Activated T-helper 1 cell treated with anti-CD3 and anti-CD28 coated beads, Interleukin-12 subunit alpha, Interleukin-12 subunit beta, Interleukin-2, Interleukin-4 antibody, amounts not matched to agents 30 ng/mL and 10 ng/mL and 1 ng/mL, durations not matched to agents 14 hours and 24 hours and 36 hours (primary cell): ENCODE data around the gene SUN5. TPM values are rescaled to one million over a fixed set of nuclear protein-coding genes. Genes with fewer than 3 reads are reported as not detected.

ENCODE experiments used
- DNase-seq: peaks from one replicate; pipeline ENCODE4 v3.0.0; 2021; ENCODE audit warnings: low spot score
- H3K27ac Mint-ChIP-seq: one replicate; pipeline ENCODE4 v1.8.0; 2021; ENCODE audit warnings: mild to moderate bottlenecking, mixed read lengths
- H3K27me3 Mint-ChIP-seq: one replicate; pipeline ENCODE4 v1.8.0; 2022; ENCODE audit warnings: mild to moderate bottlenecking, moderate library complexity, mixed read lengths; ENCODE audit not compliant: insufficient read depth
- H3K36me3 Mint-ChIP-seq: one replicate; pipeline ENCODE4 v1.8.0; 2021; ENCODE audit warnings: low read depth, mixed read lengths
- H3K4me1 Mint-ChIP-seq: one replicate; pipeline ENCODE4 v1.8.0; 2021; ENCODE audit warnings: low read depth, mixed read lengths
- H3K4me3 Mint-ChIP-seq: one replicate; pipeline ENCODE4 v1.8.0; 2021; ENCODE audit warnings: mild to moderate bottlenecking, moderate library complexity, mixed read lengths
- H3K9me3 Mint-ChIP-seq: one replicate; pipeline ENCODE4 v1.8.0; 2021; ENCODE audit warnings: mixed read lengths
- intact Hi-C: fragments of 100-400 bp; cut with micrococcal nuclease; formaldehyde crosslinking; loops from one replicate; pipeline ENCODE4 v1.15.1; 2024
- total RNA-seq: library from RNA; stranded (reverse); gene quantifications from 2 replicates; pipeline ENCODE4 v1.2.3, GENCODE V29; 2022

SUN5 gene
- total RNA-seq, 1 donor from 2014 or later = not detected

GRCh38 chr20:33023439-33024242, 19.4 kb upstream of the SUN5 start:
- Mint-ChIP-seq H3K4me3 (no peak overlapping the region), H3K36me3 (no peaks in the 10 kb centered on the region), H3K9me3 (no peaks in the 10 kb centered on the region), H3K27ac (no peak overlapping the region), H3K4me1 (no peaks in the 10 kb centered on the region), H3K27me3 (no peaks in the 10 kb centered on the region)
- intact Hi-C loops = no loop called here
- no peak for DNase-seq

GRCh38 chr20:33022694-33023438, 18.6 kb upstream of the SUN5 start:
- H3K27ac Mint-ChIP-seq = no peak overlapping the region
- no peak overlapping the region for H3K4me3 Mint-ChIP-seq
- no peaks in the 10 kb centered on the region for H3K4me1 Mint-ChIP-seq
- DNase-seq = no peak
- intact Hi-C loops = no loop called here
- no peaks in the 10 kb centered on the region for H3K9me3 Mint-ChIP-seq
- no peaks in the 10 kb centered on the region for H3K27me3 Mint-ChIP-seq
- no peaks in the 10 kb centered on the region for H3K36me3 Mint-ChIP-seq

GRCh38 chr20:33022289-33022688, 18.1 kb upstream of the SUN5 start:
- Mint-ChIP-seq H3K36me3 (no peaks in the 10 kb centered on the region), H3K4me1 (no peaks in the 10 kb centered on the region), H3K27me3 (peaks cover 3% of the 10 kb centered on the region), H3K27ac (no peak overlapping the region), H3K9me3 (no peaks in the 10 kb centered on the region), H3K4me3 (no peak overlapping the region)
- intact Hi-C loops = no loop called here
- no peak for DNase-seq

DNA sequence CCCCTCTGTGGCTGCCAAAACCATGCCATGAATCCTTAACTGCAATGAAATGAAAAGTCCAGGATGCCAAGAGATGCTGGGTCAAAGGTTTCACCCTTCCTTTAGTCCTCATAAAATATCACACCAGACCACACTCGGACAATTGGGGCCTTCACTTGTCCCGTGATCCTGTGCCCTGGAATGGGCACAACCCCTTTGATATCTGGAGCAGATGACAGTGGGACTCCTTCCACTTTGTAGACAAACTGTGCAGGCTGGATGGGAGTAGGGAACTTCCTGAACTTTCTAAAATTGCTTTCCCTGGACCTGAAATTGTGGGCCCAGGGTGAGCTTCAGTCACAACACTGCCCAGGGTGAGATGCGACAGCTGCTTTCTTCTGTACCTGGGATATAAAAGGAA, 17.6 kb upstream of the SUN5 start:
- H3K4me3 Mint-ChIP-seq = no peak overlapping the region

DNA sequence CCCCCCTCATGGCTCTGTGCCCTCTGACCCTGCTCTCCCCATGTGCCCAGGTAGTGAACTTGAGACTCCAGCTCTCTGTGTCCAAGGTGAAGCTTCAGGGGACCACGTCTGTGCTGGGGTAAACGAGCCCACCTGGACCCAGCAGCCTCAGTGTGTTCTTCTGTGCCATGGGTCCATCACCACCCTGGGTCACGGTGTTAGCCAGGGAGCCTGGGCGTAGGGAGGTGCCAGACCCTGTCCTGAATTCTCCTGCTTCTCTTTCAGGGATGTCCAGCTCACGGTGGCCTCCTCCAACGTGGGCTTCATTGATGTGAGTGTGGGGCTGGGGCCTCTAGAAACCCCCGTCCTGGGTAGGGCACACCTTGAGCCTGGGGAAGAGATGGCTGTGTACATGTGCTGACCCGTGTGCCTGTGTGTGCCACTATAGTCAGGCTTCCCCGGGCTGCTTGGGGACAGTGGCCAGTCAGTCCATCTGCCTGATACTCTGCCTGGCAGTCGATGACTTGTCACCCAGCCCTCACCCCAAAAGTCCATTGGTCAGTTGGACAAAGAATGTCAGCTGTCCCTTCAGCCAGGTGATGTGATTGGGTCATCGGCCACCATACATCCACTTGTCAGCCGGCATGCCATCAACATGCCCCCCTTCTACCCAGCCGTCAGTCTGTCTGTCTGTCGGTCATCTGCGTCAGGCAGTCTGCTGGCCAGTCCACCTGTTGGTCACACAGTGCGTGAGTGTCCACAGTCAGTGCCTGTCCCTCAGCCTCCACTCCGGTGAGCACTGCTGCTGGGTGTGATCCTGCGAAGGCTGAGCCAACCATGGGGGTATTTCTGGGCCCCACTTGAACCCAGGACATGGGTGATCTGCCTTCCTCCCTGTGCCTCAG, 16.3 kb upstream of the SUN5 start:
- no peaks in the 10 kb centered on the region for H3K36me3 Mint-ChIP-seq
- H3K9me3 Mint-ChIP-seq = no peaks in the 10 kb centered on the region
- no peak for DNase-seq
- no peak overlapping the region for H3K4me3 Mint-ChIP-seq
- intact Hi-C loops = no loop called here
- peaks cover 4% of the 10 kb centered on the region for H3K27me3 Mint-ChIP-seq
- H3K27ac Mint-ChIP-seq = no peak overlapping the region
- no peaks in the 10 kb centered on the region for H3K4me1 Mint-ChIP-seq

More for the DNA sequence above, 17.6 kb upstream of the SUN5 start:
- no peak for DNase-seq
- no peaks in the 10 kb centered on the region for H3K4me1 Mint-ChIP-seq
- no peaks in the 10 kb centered on the region for H3K9me3 Mint-ChIP-seq
- intact Hi-C loops = no loop called here
- H3K27me3 Mint-ChIP-seq = peaks cover 3% of the 10 kb centered on the region
- H3K36me3 Mint-ChIP-seq = no peaks in the 10 kb centered on the region
- no peak overlapping the region for H3K27ac Mint-ChIP-seq

GRCh38 chr20:33019465-33020277, 15.4 kb upstream of the SUN5 start:
- DNase-seq = no peak
- peaks cover 5% of the 10 kb centered on the region for H3K27me3 Mint-ChIP-seq
- H3K27ac Mint-ChIP-seq = no peak overlapping the region
- H3K9me3 Mint-ChIP-seq = no peaks in the 10 kb centered on the region
- H3K36me3 Mint-ChIP-seq = no peaks in the 10 kb centered on the region
- H3K4me1 Mint-ChIP-seq = no peaks in the 10 kb centered on the region
- intact Hi-C loops = no loop called here
- no peak overlapping the region for H3K4me3 Mint-ChIP-seq

DNA sequence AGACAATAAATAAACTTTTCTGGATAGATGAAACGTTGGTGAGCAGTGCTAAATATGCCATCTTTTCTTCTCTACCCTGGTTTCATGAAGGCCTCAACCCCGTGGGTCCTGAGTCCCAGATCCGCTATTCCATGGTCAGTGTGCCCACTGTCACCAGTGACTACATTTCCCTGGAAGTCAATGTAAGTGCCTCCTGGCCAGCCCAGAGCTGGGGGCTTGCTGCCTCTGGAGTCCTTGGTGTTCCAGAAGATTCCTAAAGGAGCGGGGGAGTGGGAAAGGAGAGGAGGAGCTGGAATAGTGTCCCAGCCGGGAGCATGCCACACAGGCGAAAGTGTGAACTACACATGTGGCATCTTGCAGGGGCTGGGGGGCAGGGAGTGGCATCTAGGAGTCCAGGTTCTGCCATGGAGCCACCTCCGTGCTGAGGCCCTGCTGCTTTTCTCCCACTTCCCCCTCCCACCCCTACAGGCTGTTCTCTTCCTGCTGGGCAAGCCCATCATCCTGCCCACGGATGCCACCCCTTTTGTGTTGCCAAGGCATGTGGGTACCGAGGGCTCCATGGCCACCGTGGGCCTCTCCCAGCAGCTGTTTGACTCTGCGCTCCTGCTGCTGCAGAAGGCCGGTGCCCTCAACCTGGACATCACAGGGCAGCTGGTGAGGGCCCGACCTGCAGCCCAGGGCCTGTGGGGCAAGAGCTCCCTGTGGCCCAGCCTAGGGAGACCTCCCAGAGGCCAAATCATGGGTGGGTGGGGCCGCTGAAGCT, 14.1 kb upstream of the SUN5 start:
- intact Hi-C loops = no loop called here
- Mint-ChIP-seq H3K27ac (no peak overlapping the region), H3K9me3 (no peaks in the 10 kb centered on the region), H3K4me1 (no peaks in the 10 kb centered on the region), H3K27me3 (peaks cover 7% of the 10 kb centered on the region), H3K4me3 (no peak overlapping the region), H3K36me3 (no peaks in the 10 kb centered on the region)
- DNase-seq = no peak

DNA sequence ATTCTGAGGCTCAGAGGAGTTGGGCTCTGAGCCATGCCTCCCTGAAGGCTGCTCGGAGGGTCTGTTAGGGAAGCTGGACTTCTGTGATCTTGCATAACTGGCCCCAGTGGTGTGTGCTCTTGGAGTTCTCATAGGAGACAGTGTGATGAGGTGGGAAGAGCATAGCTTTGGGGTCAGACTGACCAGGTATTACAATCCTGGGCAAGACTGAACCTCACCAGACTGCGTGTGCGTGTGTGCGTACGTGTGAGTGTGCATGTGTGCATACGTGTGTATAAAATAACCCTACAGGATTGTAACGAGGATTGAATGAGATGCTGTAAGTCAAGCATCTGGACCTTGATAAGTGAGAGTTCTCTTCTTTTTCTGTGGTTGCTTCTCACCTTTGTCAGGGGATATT, 13.3 kb upstream of the SUN5 start:
- Mint-ChIP-seq H3K36me3 (no peaks in the 10 kb centered on the region), H3K27me3 (peaks cover 7% of the 10 kb centered on the region), H3K4me3 (no peak overlapping the region), H3K27ac (no peak overlapping the region), H3K4me1 (no peaks in the 10 kb centered on the region), H3K9me3 (no peaks in the 10 kb centered on the region)
- intact Hi-C loops = no loop called here
- DNase-seq = no peak

- Mint-ChIP-seq H3K27me3 (peaks cover 7% of the 10 kb centered on the region), H3K4me3 (no peak overlapping the region), H3K27ac (no peak overlapping the region), H3K4me1 (no peaks in the 10 kb centered on the region), H3K9me3 (no peaks in the 10 kb centered on the region), H3K36me3 (no peaks in the 10 kb centered on the region)
- intact Hi-C loops = no loop called here
- DNase-seq = no peak
Measured at GRCh38 chr20:33016581-33017109, 12.4 kb upstream of the SUN5 start.

DNA sequence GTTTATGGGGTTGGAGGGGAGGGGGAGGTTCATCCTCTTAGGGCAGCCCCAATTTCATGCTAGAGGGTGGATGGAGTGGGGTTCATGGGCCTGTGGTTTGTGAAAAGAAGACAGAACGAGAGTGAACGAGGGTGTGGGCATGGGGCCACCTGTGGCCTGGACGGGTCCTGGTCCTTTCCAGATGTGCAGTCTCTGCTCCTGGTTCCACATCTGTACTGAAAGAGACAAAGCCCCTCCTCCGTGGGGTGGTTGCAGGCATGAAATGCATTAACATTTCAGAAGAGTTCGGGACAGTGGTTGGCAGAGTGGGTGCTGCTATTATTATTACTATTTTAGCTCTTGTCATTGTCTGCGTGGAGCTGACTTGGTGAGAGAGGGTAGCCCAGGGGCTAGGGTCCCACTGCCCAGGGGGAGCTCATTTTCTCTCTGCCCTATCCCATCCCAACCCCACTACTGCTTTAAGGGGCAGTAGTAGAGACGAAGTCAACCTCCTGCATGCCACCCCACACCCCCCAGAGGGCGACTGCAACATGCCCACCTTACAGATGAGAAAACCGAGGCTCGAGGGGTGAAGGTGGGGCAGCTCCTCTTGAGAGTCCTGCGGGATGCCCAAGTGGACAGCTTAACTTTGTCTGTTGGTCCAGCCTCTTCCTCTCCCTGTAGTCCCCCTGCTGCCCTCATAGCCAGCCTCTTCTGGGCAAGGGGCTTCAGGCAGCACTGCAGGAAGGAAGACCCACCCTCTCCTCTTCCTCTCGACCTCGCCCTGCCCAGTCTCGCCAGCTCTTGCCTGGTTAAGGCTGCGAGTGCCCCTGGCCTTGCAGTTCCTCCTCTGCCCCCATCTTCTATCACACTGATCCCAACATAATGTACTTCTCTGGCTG, 11.7 kb upstream of the SUN5 start:
- no peak for DNase-seq
- Mint-ChIP-seq H3K27me3 (peaks cover 7% of the 10 kb centered on the region), H3K4me3 (no peak overlapping the region), H3K27ac (no peak overlapping the region), H3K9me3 (no peaks in the 10 kb centered on the region), H3K4me1 (no peaks in the 10 kb centered on the region), H3K36me3 (no peaks in the 10 kb centered on the region)
- intact Hi-C loops = no loop called here

DNA sequence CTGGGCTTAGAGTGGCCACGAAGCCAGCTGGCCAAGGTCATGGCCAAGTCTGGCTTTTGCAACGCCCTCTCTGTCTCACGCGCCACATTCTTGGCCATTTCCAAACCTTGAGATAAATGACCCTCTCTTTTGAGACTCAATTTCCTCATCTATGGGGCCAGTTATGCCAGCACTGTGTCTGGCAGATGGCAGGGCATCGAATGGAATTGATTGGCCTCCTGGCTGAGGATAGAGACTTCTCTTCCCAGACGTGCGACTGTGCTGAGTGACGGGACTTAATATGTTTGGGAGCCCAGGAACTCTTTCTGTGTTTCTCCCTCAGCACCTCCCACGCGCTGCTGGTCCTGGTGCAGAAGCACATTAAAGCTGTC, 10.9 kb upstream of the SUN5 start:
- Mint-ChIP-seq H3K4me1 (no peaks in the 10 kb centered on the region), H3K36me3 (no peaks in the 10 kb centered on the region), H3K27me3 (peaks cover 7% of the 10 kb centered on the region), H3K27ac (no peak overlapping the region), H3K4me3 (no peak overlapping the region), H3K9me3 (no peaks in the 10 kb centered on the region)
- no peak for DNase-seq
- intact Hi-C loops = no loop called here
